K562 (cell line): ENCODE results near the gene DUSP19. TPM values are rescaled to one million over a fixed set of nuclear protein-coding genes. Genes with fewer than 3 reads are reported as not detected.

Experiments used
- AFF1 ChIP-seq, 2 experiments: fragments of 450-650 bp; IDR thresholded peaks; 2 replicates each; pipeline ENCODE4 v1.6.1; 2018; ENCODE audit warnings: mild to moderate bottlenecking in 2 of 2, low read depth in 1 of 2; ENCODE audit not compliant: partially characterized antibody in 2 of 2
- ARHGAP35 ChIP-seq: fragments of 450-650 bp; IDR thresholded peaks from 2 replicates; pipeline ENCODE4 v1.6.1; 2018; ENCODE audit not compliant: partially characterized antibody
- ATF2 ChIP-seq: sonication (generic); formaldehyde crosslinking; IDR thresholded peaks from 2 replicates; pipeline ENCODE4 v1.8.1; 2022; ENCODE audit warnings: missing genetic modification reagents
- CHCHD3 ChIP-seq: fragments of 250-450 bp; sonication (Bioruptor Pico); IDR thresholded peaks from 2 replicates; pipeline ENCODE4 v2.1.2; 2022; ENCODE audit warnings: mild to moderate bottlenecking
- EP300 ChIP-seq: IDR thresholded peaks from 2 replicates; pipeline ENCODE4 v1.6.1; 2012; ENCODE audit warnings: low read length, improper control_type of control experiment
- NELFE ChIP-seq: IDR thresholded peaks from 2 replicates; pipeline ENCODE4 v1.6.1; 2011; ENCODE audit warnings: mild to moderate bottlenecking; ENCODE audit not compliant: insufficient read depth, insufficient read length
- RFX7 ChIP-seq: fragments of 250-450 bp; sonication (Bioruptor Pico); IDR thresholded peaks from 2 replicates; pipeline ENCODE4 v1.5.1; 2021; ENCODE audit warnings: mild to moderate bottlenecking
- SMARCB1 ChIP-seq: IDR thresholded peaks from 2 replicates; pipeline ENCODE4 v1.6.1; 2011; ENCODE audit warnings: improper control_type of control experiment, low read depth; ENCODE audit not compliant: insufficient read length
- STAT5A ChIP-seq: IDR thresholded peaks from 2 replicates; pipeline ENCODE4 v1.6.1; 2012; ENCODE audit warnings: low read length, inconsistent platforms, borderline replicate concordance
- TBL1XR1 ChIP-seq, 2 experiments: IDR thresholded peaks; 2 replicates each; pipeline ENCODE4 v1.6.1; 2012; ENCODE audit warnings: improper control_type of control experiment in 2 of 2, low read length in 2 of 2, mild to moderate bottlenecking in 1 of 2
- TBP ChIP-seq: optimal IDR thresholded peaks from 2 replicates; pipeline ENCODE3; 2011; ENCODE audit warnings: low read depth, low read length, improper control_type of control experiment
- TSC22D4 ChIP-seq: fragments of 450-650 bp; IDR thresholded peaks from 2 replicates; pipeline ENCODE4 v1.6.1; 2016; ENCODE audit warnings: missing genetic modification characterization, missing biosample characterization, control low read depth
- VEZF1 ChIP-seq: fragments of 200-800 bp; sonication (Bioruptor generic); IDR thresholded peaks from 2 replicates; pipeline ENCODE4 v1.6.1; 2017; ENCODE audit warnings: missing genetic modification characterization, missing compliant biosample characterization
- ZNF134 ChIP-seq: fragments of 250-450 bp; sonication (Bioruptor Pico); conservative IDR thresholded peaks from 2 replicates; pipeline ENCODE4 v1.4.0; 2020
- ZNF212 ChIP-seq: fragments of 450-650 bp; formaldehyde crosslinking; IDR thresholded peaks from 2 replicates; pipeline ENCODE4 v1.4.0; 2020; ENCODE audit warnings: mild to moderate bottlenecking
- ZNF217 ChIP-seq: sonication (generic); formaldehyde crosslinking; IDR thresholded peaks from 2 replicates; pipeline ENCODE4 v1.8.0; 2022; ENCODE audit warnings: mild to moderate bottlenecking, missing genetic modification reagents
- ZNF224 ChIP-seq: sonication (generic); formaldehyde crosslinking; IDR thresholded peaks from 2 replicates; pipeline ENCODE4 v1.8.0; 2022; ENCODE audit warnings: mild to moderate bottlenecking, missing genetic modification reagents
- ZNF57 ChIP-seq: fragments of 450-650 bp; formaldehyde crosslinking; IDR thresholded peaks from 2 replicates; pipeline ENCODE4 v1.4.0; 2020; ENCODE audit warnings: mild to moderate bottlenecking, moderate library complexity
- polyA plus RNA-seq, 8 experiments: library from polyadenylated mRNA; depleted of rRNA in 4 of 8; stranded (reverse) in 5 of 8; unstranded in 3 of 8; fragments of >200 nt; fragmentation: Nextera tagmentation in 2 of 8; fragmentation: Illumina TruSeq in 1 of 8; extraction: Ambion mirVana in 2 of 8; extraction: Trizol in 1 of 8; gene quantifications; 2 replicates each; pipeline versions ENCODE4 v1.2.1 to v1.2.3, GENCODE V29; 2011 to 2014; ENCODE audit warnings: inconsistent platforms in 1 of 8, missing spikeins in 1 of 8
- total RNA-seq, 7 experiments: library from RNA; depleted of rRNA in 6 of 7; stranded (reverse); fragments of >200 nt in 6 of 7; fragmentation: Illumina TruSeq in 2 of 7; extraction: Trizol in 2 of 7; gene quantifications; 2 replicates each; pipeline versions ENCODE4 v1.2.1 to v1.2.3, GENCODE V29; 2011 to 2021; ENCODE audit warnings: low replicate concordance in 1 of 7
- TF ChIP-seq, protein P1 (sequence below): fragments of 250-450 bp; sonication (Bioruptor Pico); IDR thresholded peaks from 2 replicates; pipeline ENCODE4 v1.5.1; 2021; ENCODE audit warnings: mild to moderate bottlenecking
- TF ChIP-seq, protein P2 (sequence below), 2 experiments: fragments of 450-650 bp in 1 of 2; sonication (generic) in 1 of 2; formaldehyde crosslinking; conservative IDR thresholded peaks; 2 replicates each; pipeline versions ENCODE4 v1.4.0 to v1.8.1; 2020 to 2022; ENCODE audit warnings: mild to moderate bottlenecking in 1 of 2, missing genetic modification reagents in 1 of 2

DUSP19 gene
- total and polyA plus RNA-seq, 9 of the 15 experiments (the other 6 are each of a cell fraction or from before 2014, with no cell fraction given): 1.6 to 6.3 (median 3.1) TPM

GRCh38 chr2:183037553-183038340 is 40.8 kb upstream of the DUSP19 start (continued):
- TF ChIP-seq RFX7 (CRISPR knock-in tag) (no peak), NELFE (no peak), TBL1XR1 (IDR thresholded peaks at IDR 0.05; ENCODE audit: low read length in 2 of 2) (no peak), ZNF134 (CRISPR knock-in tag) (no peak), ZNF224 (CRISPR knock-in tag) (no peak), ZNF57 (CRISPR knock-in tag) (no peak), CHCHD3 (CRISPR knock-in tag) (no peak), TBP (peak; percentile 22), ZNF217 (CRISPR knock-in tag) (no peak), STAT5A (no peak), EP300 (no peak), SMARCB1 (no peak), ATF2 (CRISPR knock-in tag) (no peak), VEZF1 (peak; percentile 40; the same call in 1 of the 2 replicates), ARHGAP35 (no peak), ZNF212 (no peak), AFF1 (IDR thresholded peaks at IDR 0.05; ENCODE audit: low read depth in 1 of 2, partially characterized antibody in 2 of 2) (no peak), TSC22D4 (no peak)
- TF ChIP-seq, protein P1, sequence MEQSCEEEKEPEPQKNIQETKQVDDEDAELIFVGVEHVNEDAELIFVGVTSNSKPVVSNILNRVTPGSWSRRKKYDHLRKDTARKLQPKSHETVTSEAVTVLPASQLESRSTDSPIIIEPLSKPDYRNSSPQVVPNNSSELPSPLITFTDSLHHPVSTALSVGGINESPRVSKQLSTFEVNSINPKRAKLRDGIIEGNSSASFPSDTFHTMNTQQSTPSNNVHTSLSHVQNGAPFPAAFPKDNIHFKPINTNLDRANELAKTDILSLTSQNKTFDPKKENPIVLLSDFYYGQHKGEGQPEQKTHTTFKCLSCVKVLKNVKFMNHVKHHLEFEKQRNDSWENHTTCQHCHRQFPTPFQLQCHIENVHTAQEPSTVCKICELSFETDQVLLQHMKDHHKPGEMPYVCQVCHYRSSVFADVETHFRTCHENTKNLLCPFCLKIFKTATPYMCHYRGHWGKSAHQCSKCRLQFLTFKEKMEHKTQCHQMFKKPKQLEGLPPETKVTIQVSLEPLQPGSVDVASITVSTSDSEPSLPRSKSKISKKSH (CRISPR knock-in tag): no peak
- TF ChIP-seq, protein P2, sequence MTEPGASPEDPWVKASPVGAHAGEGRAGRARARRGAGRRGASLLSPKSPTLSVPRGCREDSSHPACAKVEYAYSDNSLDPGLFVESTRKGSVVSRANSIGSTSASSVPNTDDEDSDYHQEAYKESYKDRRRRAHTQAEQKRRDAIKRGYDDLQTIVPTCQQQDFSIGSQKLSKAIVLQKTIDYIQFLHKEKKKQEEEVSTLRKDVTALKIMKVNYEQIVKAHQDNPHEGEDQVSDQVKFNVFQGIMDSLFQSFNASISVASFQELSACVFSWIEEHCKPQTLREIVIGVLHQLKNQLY (CRISPR knock-in tag; conservative IDR thresholded peaks at IDR 0.05): no peak
